Left ventricle myocardium superior (tissue), 1 donor: ENCODE data around the gene KYAT1. TPM values are rescaled to one million over a fixed set of nuclear protein-coding genes. Genes with fewer than 3 reads are reported as not detected.
A peak's percentile ranks its signal among the peaks of the same experiment; 100 is the strongest.
"Not testable (repeated sequence)": the region's sequence is repeated elsewhere in the genome, so short reads cannot be mapped to it uniquely, and the experiment has no call there.

Source experiments
- ATAC-seq: fragments of 200-7000 bp; cut with Tn5 transposase; one replicate; pipeline ENCODE4 v1.9.1; 2020; ENCODE audit warnings: mild to moderate bottlenecking, moderate library complexity
- DNase-seq: peaks from one replicate; pipeline ENCODE4 v3.0.0-alpha.2; 2020
- intact Hi-C: fragments of 100-400 bp; cut with micrococcal nuclease; formaldehyde crosslinking; loops from one replicate; pipeline ENCODE4 v1.11.0; 2022
- total RNA-seq: library from RNA; stranded (reverse); fragmentation: NEBNext Ultra II Directional; extraction: Animal tissue kit (Norgen Biotek cat#: 25700); gene quantifications from one replicate; pipeline ENCODE4 v1.2.1, GENCODE V29; 2021
- donor health status: DM: no; HTN: yes; CAD: no; lungs with severe emphysema.

Gene KYAT1
- total RNA-seq, 1 donor from 2014 or later: 16.6 TPM

DNA sequence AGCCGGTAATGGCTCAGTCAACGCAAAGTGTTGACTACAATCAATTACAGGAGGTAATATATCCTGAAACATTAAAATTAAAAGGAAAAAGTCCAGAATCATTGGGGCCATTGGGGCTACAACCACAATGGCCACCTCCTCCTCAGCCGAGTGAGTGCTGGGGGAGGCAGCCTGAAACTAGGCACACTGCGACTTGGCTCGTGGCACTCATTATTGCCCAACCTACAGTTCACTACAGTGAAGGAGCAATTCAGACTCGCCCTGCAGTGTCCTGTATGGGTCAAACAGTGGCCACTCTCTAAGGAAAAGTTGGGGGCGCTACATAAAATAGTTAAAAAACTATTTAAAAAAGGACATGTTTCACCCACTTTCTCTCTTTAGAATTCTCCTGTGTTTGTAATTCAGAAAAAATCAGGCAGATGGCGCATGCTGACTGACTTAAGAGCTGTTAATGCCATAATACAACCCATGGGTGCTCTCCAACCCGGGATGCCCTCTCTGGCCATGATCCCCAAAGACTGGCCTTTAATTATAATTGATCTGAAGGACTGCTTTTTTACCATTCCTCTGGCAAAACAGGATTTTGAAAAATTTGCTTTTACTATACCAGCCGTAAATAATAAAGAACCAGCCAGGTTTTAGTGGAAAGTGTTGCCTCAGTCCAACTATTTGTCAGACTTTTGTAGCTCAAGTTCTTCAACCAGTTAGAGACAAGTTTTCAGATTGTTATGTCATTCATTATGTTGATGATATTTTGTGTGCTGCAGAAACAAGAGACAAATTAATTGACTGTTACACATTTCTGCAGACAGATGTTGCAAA is 29.8 kb downstream of the KYAT1 start:
- DNase-seq, ATAC-seq, intact Hi-C loops: not testable (repeated sequence)

DNA sequence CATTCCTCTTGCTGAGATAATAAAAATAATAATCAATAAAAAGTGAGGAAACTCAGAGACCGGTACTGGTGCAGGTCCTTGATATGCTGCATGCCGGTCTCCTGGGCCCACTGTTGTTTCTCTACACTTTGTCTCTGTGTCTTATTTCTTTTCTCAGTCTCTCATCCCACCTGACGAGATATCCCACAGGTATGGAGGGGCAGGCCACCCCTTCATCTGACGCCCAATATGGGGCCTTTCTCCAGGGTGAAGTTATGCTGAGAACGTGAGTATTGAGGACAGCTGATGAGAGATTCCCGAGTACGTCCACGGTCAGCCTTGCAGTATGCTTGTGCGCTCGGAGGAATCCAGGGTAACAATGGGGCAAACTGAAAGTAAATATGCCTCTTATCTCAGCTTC is 30.7 kb downstream of the KYAT1 start:
- intact Hi-C loops, DNase-seq: not testable (repeated sequence)

DNA sequence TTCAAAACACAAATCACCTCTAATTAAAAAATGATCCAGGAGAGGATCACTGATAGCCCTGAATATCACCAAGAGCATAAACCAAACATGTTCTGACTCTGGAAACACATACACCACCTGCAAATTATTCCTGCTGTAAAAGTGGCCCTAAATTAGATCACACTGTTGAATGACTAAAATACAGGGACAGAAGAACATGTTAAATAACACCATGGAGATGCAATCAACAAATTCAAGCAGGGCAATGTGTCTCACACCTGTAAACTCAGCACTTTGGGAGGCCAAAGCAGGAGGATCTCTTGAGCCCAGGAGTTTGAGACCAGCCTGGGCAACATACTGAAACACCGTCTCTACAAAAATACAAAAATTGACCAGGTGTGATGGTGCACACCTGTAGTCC is 33.9 kb downstream of the KYAT1 start:
- intact Hi-C loops: no loop called here
- no peak for DNase-seq
- no peak for ATAC-seq

More for the DNA sequence above, 30.7 kb downstream of the KYAT1 start:
- ATAC-seq: not testable (repeated sequence)

DNA sequence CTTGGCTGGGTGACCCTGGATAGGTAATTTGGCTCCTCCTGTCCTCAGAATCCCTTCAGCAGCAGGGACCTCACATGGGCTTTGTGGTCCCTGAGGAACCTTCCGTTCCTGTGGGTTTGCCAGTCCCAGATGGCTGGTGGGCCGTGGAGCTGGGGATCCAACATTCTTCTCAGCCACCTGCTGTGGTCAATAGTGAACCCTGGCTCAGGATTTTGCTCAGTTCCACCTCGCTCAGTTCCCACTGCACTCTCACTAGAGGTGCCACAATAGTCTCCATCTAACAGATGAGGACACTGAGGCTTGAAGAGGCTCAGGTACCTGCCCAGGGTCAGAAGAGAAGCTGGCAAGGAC is 35.1 kb downstream of the KYAT1 start:
- no peak for DNase-seq
- intact Hi-C loops: no loop called here
- ATAC-seq: no peak

DNA sequence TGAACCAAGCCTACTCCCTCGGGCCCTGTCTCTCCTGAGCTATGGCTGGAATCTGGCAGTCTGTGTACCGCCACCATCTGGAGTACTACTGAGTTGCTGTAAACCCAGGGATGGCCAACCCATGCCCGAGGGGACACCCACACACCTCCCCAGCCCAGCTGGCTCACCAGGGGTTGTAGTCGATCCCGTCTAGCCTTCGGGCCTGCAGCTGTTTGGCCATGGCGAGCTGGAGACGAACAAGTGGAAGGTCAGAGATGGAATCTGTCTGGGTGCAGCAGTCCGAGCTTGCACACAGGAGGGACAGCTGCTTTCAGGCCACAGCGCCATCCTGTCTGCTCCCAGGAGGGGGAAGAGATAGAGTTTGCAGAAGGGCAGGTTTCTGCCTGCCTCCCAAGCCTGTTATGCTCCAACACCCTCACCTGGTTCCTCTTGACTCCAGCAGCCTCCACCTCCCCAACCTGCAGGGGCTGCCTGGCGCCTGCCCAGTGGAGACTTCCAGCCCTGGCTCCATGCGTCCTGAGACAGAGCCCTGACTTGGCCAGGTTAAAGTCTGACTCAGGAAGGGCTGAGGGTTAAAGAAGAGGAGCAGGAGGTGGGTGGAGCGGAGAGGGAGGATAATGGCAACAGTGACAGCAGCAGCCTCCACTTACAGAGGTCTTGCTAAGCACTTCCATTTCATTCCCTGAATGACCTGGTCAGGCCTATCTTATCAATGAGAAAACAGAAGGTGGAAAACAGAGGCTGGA is 36.4 kb downstream of the KYAT1 start:
- intact Hi-C loops: no loop called here
- no peak for DNase-seq
- no peak for ATAC-seq

DNA sequence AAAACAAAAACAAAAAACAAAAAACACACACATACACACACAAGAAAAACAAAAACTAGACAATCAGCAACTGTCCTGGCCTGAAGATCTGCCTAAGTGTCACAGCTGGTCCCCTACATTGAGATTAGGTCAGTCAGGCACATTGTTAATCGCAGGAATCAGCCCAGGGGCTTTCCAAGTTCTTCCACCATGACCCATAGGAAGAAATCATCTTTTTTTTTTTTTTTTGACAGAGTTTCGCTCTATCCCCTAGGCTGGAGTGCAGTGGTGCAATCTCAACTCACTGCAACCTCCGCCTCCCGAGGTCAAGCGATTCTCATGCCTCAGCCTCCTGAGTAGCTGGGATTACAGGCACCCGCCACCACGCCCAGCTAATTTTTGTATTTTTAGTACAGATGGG is 38.6 kb downstream of the KYAT1 start:
- ATAC-seq, intact Hi-C loops, DNase-seq: not testable (repeated sequence)

DNA sequence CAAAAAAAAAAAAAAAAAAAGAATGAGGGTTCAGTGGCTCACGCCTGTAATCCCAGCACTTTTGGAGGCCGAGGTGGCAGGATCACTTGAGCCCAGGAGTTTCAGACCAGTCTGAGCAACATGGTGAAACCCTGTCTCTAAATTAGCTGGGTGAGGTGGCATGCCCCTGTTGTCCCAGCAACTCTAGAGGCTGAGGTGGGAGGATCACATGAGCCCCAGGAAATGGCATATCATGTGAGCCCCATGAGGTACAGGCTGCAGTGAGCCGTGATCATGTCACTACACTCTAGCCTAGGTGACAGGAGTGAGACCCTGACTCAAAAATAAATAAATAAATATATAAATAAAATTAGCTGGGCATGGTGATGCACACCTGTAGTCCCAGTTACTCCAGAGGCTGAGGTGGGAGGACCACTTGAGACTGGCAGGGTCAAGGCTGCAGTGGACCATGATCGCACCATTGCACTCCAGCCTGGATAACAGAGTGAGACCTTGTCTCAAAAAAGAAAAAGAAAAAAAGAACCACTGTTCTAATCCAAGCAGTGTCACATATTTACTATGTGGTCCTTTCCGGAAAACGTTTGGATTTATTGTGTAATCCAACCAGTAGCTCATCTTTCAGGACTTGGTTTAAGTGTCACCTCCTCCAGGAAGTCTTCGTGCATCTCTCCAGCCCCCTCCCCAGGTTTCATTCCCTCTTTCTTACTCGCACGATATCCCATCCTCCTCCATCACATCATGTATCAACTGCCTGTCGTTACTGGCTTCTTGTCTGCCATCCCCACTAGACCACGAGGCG is 39.9 kb downstream of the KYAT1 start:
- intact Hi-C loops: no loop called here
- no peak for DNase-seq
- no peak for ATAC-seq

DNA sequence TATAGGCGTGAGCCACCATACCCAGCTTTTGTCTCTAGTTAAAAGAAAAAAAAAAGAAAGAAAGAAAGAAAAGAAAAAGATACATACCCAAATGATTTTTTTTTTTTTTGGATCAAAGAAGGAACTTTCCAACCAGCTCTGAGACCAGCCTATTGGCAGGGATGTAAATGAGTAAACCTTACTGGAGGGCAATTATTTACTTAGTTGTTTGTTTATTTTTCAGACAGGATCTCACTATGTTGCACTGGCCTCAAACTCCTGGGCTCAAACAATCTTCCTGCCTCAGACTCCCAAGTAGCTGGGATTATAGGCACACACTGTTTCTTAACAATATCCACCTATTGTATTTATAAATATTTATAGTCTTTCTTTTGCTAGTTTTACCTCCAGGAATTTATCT is 41.2 kb downstream of the KYAT1 start:
- ATAC-seq: no peak
- intact Hi-C loops: no loop called here

DNA sequence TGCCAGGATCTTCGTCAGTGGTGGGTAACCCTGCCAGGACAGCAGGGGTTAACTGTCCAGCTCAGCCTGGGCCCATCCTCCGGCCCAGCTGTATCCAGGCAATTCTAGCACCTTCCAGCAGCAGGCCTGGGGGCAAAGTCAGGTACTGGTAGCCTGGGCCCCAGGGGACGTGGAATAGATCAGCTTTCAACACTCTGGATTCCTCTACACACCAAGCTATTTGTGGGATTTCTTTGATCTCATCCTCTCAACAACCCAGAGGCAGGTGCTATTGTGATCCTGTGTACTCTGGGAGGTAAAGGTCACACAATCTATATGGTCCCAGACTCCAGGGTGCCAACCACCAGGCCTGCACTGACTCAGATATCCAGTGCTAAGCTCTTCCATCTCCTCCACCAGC is 43.4 kb downstream of the KYAT1 start:
- DNase-seq: peak; percentile 12
- ATAC-seq: no peak
- intact Hi-C loops: no loop called here

More for the DNA sequence above, 41.2 kb downstream of the KYAT1 start:
- no peak for DNase-seq

DNA sequence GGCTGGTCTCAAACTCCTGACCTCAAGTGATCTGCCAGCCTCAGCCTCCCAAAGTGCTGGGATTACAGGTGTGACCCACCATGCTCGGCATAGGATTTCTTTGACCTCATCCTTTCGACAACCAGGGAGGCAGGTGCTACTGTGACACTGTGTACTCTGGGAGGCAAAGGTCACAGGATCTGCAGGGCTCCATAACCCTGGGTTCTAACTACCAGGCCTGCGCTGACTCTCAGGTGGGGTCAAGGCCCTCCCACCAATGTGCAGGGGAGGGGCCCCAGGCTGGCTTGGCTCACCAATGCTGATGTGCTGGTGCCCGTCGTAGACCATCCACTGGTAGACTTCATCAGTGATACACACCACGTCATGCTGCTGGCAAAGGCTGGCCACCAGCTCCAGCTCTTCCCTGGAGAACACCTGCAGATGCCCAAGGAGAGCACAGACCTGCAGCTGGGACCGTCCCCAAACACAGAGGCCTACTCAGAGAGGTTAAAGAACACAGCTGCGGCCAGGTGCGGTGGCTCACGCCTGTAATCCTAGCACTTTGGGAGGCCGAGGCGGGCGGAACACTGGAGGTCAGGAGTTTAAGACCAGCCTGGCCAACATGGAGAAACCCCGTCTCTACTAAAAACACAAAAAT is 45.1 kb downstream of the KYAT1 start:
- intact Hi-C loops: no loop called here
- no peak for ATAC-seq
- peak; percentile 15 for DNase-seq

DNA sequence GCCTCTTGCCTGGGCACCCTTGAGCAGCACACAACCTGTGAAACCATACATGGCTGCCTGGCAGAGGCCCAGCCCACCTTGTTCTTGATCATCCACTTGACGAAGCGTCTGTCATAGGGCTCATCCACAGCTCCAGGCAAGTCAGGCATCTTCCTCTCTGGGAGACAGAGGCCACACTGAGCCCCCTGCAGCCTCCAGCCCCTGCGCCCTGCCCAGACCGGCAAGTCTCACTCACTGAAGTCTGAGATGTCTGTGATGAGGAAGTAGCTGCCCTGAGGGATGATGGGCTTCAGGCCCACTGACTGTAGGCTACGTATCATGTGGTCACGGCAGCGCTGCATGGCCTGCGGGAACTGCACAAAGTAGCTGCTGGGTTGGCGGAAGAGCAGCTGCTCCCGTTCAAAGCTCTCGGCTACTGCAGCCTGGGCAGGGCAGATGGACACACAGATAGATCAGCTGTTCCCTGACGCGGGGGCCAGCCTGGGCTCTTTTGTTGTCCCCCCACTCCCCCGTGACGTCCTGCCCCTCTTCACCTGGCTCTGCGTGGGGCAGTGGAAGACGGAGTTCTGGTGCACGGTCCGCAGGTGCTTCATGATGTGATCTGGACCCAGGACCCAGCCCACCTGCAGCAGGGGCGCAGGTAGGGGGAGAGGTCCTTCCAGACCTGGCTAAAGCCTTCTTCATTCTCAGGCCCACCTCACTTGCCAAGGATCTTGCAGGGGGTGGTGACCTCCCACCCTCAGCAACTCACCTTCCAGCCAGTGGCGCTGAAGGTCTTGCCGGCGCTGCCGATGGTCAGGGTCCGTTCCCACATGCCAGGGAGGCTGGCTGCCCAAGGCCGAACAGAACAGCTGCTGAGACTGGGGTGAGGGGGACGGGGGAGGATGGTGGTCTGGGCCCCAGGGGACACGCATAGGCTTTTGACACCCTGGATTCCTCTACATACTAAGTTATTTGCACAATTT is 46.2 kb downstream of the KYAT1 start:
- ATAC-seq: no peak
- DNase-seq: no peak
- intact Hi-C loops: no loop called here

DNA sequence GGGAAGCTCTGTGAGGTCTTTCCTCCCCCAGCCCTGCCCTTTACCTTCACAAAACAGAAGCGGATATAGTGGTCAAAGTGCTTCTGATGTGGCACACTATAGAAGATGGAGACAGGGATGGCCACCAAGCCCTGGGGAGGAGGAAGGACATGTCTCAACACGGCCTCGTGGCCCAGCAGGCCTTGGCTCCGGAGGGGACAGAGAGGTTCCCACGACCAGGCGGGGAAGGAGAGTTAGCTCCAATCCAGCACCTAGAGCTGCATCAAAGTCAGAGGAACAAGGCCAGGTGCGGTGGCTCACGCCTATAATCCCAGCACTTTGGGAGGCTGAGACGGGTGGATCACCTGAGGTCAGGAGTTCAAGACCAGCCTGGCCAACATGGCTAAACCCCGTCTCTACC is 48.1 kb downstream of the KYAT1 start:
- intact Hi-C loops: no loop called here
- no peak for DNase-seq
- no peak for ATAC-seq

DNA sequence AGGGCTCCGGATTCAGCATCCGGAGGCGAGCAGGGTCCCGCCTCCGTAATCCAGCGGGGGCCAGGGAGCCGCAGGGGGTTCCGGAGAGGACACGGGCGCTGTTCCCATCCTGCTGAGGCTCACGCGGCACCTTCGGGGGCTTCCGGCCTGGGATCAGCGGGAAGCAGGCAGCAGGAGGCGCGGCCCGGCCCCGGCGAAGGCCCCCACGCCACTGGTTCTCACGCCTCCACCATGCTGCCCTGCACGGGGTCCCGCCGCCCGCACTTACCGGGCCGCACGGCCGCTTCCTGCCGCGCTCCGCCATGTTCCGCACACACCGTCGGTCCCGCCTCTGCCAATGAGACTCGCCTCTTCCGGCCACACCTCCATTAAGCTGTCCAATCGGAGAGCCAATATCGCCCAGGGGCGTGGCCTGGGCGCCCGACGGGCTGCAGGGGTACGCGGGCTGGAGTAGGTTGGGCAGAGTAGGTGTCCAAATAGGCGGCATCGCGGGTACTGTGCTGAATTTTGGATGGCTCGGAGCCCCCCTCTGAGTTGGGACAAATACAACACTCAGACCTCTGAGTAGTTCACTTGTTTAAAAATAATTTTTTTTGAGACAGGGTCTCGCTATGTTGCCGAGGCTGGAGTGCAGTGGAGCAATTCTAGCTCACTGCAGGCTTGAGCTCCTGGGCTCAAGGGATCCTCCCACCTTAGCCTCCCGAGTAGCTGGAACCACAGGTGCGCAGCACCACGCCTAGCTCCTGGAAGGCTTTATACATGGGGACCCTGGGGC is 52.1 kb downstream of the KYAT1 start, which contains the start of gene SPOUT1:
SPOUT1 (minus strand) TSS at position 318 of the 775 bp plus-strand sequence; CDS start at position 304, 14 bp downstream.
- peak; percentile 95 for DNase-seq
- ATAC-seq: peak; percentile 99
- intact Hi-C loops: no loop called here

DNA sequence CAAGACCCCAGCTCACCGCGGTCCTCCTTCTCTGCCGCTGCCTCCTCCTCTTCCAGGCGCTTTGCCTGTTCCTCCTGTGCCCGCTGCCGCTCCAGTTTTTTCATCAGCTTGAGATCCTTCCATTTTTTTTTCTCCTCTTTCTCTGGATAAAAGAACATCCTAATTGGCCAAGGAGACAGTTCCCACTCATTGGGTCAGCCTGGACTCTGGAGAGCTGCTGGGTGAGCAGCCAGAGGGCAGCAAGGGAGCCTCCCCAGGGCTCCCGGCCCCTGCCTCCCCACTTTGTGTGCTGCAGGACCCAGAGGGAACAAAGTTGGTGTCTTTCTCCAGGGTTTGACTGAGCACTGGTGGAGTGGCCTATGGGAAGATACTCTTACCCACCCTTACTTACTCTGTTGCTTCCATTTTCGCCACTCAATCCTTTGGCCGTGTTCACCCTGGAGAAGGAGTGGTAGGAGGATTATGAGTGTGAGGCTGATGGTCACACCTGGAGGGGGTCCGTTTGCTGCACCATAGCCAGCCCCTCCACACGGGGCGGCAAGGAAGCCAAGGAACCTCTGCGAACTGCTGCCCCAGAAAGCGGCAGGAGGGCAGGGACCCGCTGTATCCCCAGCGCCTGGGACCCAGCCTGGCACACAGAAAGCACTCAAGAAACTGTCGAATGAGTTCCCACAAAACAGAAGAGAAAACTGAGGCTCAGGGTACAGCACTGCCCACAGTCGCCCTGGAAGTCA is 52.9 kb downstream of the KYAT1 start:
- DNase-seq (no peak), ATAC-seq (no peak)
- intact Hi-C loops: no loop called here

DNA sequence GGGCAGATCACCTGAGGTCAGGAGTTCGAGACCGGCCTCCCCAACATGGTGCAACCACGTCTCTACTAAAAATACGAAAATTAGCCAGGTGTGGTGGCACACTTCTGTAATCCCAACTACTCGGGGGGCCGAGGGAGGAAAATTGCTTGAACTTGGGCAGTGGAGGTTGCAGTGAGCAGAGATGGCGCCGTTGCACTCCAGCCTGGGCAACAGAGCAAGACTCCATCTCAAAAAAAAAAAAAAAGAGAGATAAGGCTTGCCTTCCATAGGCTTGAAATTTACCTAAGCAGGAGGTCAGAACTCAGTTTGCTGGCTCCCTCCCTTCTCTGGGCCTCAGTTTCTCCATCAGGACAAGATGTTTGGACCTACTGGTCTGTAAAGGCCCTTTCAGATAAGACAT is 53.5 kb downstream of the KYAT1 start:
- DNase-seq (no peak), ATAC-seq (no peak)
- intact Hi-C loops: no loop called here

DNA sequence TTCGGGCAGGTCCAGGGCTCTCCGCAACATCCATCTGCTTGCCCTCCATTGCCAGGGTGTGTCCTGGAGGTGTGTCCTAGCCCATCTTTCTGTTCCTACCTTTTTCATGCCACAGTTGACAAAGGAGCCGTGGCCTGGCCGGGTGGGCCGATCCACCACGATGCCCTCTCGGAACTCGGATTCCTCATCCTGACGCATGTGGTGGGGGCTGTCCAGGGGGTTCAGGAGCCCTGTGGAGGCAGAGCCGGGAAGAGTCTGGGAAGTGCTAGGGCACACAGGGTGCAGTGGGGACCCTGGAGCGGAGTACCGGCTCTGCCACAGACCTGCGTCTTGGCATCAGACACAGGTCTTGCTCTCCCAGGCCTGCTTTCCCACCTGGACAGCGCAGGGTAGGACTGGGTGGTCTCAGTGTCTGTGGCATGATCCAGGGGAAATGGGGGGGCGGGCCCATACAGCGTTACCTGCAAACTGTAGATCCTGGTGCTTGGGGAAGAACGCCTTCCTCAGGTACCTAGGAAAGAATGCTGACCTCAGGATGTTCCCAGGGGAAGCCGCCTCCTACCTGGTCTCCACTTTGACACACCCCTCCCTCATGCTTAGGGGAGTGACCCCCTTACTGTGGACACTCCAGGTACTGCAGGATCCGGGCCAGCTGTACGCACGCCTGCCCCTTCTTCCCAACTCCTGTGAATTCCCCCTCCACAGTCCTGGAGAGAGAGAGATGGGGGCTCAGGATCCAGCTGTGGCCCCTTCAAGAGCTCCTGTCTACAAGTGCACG is 55.6 kb downstream of the KYAT1 start:
- ATAC-seq: no peak
- no peak for DNase-seq
- intact Hi-C loops: no loop called here
